ENCODE results near the gene DDIT3.
"Not testable (repeated sequence)": the region's sequence is repeated elsewhere in the genome, so short reads cannot be mapped to it uniquely, and the experiment has no call there.

DNA sequence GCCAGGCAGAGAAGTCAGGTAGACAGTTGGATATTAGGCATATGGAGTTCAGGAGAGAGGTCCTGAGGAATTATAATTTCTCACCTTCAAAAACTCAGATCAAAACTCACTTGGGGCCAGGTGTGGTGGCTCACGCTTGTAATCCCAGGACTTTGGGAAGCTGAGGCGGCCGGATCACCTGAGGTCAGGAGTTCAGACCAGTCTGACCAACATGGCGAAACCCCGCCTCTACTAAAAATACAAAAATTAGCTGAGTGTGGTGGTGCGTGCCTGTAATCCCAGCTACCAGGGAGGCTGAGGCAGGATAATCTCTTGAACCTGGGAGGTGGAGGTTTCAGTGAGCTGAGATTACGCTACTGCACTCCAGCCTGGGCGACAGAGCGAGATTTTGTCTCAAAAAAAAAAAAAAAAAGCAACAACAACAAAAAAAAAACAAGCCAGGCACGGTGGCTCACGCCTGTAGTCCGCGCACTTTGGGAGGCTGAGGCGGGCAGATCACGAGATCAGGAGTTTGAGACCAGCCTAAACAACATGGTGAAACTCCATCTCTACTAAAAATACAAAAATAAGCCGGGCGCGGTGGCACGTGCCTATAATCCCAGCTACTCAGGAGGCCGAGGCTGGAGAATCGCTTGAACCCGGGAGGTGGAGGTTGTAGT is 17.9 kb downstream of the DDIT3 start:
- TF ChIP-seq, protein P1, sequence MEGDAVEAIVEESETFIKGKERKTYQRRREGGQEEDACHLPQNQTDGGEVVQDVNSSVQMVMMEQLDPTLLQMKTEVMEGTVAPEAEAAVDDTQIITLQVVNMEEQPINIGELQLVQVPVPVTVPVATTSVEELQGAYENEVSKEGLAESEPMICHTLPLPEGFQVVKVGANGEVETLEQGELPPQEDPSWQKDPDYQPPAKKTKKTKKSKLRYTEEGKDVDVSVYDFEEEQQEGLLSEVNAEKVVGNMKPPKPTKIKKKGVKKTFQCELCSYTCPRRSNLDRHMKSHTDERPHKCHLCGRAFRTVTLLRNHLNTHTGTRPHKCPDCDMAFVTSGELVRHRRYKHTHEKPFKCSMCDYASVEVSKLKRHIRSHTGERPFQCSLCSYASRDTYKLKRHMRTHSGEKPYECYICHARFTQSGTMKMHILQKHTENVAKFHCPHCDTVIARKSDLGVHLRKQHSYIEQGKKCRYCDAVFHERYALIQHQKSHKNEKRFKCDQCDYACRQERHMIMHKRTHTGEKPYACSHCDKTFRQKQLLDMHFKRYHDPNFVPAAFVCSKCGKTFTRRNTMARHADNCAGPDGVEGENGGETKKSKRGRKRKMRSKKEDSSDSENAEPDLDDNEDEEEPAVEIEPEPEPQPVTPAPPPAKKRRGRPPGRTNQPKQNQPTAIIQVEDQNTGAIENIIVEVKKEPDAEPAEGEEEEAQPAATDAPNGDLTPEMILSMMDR (conservative IDR thresholded peaks at IDR 0.05 in 1 of 2, IDR thresholded peaks at IDR 0.05 in 1 of 2; ENCODE audit: low read depth in 1 of 2, low read length in 2 of 2): not testable (repeated sequence)
- not testable (repeated sequence) for TF ChIP-seq EZH2 (IDR thresholded peaks at IDR 0.05; ENCODE audit: low read length, missing control alignments)
